ENCODE results near the gene REG4.
"Not testable (repeated sequence)": the region's sequence is repeated elsewhere in the genome, so short reads cannot be mapped to it uniquely, and the experiment has no call there.

REG4 gene

DNA sequence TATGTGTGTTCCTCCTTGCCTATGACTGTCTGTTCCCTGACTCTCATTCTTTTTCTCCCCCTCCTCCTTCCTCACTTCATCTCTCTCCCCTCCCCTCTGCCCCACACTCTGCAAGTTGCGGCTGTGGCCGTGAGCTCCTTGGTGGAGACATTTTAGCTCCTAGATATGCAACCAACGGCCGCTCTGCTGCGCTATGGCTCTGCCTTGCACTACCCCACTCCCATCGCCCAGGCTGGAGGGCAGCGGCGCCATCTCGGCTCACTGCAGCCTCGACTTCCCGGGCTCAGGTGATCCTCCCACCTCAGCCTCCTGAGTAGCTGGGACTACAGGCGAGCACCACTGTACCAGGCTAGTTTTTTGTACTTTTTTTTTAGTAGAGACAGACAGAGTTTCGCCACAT is 5.5 kb downstream of the REG4 start:
- DNase-seq, result no peak

DNA sequence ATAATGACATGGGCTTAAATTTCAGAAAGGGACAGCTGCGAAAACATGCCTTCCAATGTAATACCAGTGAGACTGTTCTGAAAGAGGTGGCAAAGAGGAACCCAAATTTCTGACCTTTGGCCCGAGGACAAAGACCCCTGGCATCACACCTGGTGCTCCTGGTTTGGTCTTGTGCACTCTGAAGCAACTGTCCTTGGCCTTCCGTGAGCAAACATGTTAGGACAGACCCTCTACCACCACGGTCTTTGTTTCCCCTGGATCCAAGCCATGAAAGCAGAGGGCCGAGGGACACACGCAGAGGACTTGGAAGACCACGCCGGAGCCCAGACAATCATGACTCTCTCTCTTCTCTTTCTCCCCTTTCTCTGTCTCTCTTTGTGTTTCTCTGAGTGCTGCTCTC is 6.0 kb downstream of the REG4 start:
- no peak for DNase-seq

DNA sequence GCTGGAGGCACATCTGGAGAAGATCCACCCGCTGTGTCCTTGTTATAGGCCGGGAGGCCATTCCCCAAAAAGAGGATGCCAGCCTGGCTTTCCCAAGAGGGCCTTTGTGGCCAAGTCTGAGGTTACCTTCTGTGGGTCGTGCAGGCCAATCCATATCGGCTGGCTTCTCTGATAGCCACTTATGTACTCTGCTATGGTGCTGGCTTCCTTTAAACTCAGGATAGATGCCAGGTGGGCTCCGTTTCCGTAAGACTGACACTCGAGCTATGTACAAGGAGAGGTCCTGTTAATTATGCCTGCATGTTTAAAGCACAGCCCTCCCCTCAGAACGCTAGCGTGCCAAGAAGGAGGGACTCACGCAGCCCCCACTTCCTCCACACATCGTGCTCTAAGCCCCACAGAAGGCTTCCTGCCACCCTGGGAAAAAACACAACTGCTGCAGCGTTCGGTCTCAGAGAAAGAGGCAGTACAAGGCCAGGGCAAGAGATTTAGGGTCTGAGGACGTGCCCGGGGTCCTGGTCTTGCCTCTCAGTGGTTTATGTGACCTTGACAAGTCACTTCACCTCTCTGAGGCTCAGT is 11.6 kb downstream of the REG4 start:
- no peak for DNase-seq

- DNase-seq, result no peak
Measured at GRCh38 chr1:119799003-119799402, 12.3 kb downstream of the REG4 start.

- no peak for DNase-seq
Measured at GRCh38 chr1:119797606-119798005, 13.7 kb downstream of the REG4 start.

DNA sequence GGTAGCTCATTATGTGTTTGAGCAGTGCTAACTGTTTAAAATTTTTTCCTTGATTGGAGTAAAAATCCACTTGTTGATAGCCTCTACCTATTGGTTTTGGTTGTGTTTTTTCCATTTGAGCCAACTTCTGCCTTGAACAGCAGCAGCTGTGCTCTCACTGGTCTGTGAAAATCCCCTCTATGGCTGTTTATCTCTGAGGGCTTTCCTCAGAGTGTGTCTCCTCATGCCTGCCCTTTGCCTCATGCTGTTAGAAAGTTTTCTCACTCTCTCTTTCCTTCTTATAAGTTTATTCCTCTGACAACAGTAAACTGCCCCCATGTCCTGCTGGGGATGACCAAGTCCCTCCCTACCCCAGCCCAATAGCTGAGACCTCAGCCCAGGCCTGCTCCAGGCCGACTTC is 14.1 kb downstream of the REG4 start:
- DNase-seq, result no peak

DNA sequence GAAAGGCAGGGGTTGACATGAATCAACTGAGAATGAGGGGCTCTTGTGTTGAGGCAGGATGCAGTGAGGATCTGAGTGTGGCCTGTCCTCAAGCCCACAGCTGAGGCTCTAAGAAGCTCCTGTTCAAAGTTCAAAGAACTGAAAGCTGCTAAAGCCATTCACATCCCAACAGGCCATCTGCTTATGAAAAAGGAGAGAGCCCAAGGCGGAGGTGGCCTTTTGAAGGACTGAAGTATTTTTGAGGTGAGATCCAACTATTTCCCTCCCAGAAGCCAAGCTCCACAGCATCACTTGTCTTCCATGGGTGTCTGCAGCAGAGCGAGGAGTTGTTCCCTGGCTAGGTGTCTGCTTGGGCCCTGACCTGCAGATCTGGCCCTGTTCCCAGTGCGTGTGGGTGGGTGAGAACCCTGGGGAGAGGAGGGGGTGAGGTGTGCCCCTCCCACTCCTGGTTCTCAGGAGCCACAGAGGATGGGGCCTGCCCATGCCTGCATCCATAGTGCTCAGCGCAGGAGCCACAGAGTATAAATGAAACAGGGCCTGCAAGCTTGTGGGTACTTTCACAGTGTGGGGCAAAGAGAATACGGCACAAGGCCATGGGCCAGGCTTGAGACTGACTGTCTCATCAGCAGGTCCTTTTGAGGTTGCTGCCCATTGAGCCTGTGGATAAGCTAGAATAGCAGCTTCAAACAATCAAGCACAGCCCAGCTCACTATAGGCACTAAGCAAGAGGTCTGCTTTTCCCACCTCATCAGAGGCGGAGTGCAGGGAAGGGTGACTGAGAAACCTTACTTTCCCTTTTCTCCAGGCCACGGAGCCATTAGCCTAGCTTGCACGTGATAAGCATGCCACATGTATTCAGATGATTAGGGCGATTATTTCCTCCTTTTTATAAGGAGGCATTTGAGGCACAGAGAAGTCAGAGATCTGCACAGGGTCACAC is 15.7 kb downstream of the REG4 start:
- no peak for DNase-seq

GRCh38 chr1:119794876-119795240 is 16.4 kb downstream of the REG4 start:
- DNase-seq, result no peak

GRCh38 chr1:119794230-119794875 is 16.9 kb downstream of the REG4 start:
- DNase-seq, result no peak

DNA sequence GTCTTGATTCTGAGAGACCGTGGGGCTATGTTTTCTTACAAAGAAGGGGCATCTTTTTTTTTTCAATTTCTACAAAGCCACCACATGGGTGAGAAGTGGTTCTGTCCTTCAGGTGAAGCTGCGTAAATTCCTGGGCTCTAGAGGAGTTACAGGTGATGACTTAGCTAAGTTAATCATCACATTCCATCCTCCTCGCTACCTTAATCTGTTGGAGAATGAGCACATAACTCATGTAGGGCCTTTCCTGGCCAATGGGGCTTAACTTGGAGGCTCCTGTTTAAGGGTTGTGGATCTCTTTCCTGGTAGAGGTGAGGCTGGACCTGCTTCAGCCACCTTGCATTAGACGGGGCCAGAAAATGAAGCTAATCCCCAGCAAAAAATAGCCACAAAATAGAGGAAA is 19.9 kb downstream of the REG4 start:
- DNase-seq, result no peak

DNA sequence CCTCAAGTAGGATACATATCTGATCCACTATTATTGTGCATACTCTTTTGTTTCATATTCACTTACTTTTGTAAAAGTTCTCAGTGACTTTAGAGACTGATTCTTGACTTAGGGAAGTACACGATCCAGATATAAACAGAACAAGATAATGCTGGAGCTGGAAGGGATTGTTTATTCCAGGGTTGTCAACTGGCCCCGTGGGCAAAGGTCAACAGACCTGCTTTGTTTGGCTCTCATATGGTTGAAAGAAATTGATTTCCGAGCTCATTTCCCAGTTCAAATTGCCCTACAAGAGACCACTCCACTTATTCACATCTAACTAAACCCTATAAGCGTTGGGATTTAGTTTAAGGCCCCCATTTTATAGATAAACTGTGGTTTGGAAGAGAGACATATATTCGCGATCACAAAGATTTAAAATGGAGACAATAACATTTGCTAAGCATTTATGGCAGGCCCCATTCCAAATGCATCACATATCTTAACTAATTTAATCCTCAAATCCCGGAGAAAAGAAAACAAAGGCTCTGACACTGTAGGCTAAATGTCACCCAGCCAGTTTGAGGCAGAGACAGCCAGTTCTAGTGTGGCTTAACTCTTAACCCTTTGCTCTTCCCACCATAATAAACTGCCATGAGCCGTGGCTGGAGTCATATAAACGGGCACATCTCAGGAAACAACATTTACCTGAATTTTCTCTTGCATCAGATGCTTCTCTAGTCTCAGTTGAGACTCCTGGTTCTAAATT is 20.6 kb downstream of the REG4 start:
- no peak for DNase-seq

DNA sequence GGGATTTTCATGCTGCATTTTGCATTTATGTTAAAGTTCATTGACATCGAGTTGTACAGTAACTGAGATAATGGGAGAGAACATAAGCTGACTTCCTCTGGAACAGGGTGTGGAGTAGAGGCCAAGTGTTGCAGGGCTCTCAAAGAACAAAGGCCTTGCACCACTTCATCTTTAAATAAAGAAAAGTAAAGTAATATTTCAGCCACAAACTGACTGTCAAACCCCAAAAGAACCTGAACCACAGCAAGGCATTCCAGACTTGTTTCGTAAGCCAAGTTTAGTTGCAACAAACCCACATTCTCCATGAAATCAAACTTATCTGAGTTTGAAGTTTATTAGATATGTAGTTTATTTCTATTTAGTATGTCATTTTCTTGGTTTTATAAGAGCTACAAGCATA is 23.5 kb downstream of the REG4 start:
- no peak for DNase-seq

GRCh38 chr1:119786473-119787050 is 24.7 kb downstream of the REG4 start:
- DNase-seq, result not testable (repeated sequence)

DNA sequence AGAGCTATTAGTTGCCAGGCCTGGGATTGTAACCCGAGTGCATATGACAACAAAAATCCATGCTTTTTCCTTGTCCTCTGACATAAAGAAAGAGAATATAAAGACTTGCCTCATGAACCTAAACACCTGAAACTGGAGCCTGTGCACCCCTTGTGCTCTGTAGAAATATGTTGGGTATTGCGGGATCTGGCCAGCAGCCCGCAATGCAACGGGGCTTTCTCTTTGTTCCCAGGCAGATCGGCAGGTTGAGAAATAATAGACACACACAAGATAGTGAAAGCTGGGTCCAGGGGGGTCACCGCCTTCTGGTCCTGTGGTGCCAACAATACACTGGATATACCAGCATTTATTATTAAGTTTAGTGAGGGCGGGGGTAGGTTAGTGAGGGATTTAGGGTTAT is 25.2 kb downstream of the REG4 start:
- not testable (repeated sequence) for DNase-seq

- no peak for DNase-seq
Measured at GRCh38 chr1:119784191-119784781, 27.0 kb downstream of the REG4 start.

DNA sequence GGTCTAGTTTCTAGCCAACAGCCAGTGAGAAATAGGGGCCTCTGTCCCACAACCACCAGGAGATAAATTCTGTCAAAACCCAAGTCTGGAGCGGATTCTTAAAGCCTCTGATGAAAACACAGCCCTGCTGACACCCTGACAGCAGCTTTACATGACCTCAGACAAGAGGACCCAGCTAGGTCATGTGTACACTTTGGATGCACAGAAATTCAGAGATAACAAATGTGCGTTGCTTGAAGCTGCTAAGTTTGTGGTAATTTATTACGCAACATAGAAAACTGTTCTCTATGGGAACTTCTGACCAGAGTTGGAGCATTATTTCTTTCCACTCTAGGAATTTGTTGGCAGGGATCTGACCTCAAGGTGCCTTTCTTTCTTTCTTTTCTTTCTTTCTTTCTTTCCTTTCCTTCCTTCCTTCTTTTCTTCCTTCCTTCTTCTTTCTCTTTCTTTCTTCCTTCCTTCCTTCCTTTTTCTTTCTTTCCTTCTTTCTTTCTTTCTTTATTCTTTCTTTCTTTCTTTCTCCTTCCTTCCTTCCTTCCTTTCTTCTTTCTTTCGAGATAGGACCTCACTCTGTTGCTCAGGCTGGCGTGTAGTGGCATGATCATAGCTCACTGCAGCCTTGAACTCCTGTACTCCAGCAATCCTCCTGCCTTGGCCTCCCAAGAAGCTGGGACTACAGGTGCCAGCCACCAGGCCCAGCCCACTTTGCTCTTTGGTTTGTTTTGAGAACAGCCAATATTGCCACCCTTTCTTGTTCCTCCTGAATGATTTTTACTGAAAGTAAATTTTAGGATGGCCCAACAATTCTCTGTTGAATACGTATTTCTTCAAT is 27.7 kb downstream of the REG4 start:
- no peak for DNase-seq

GRCh38 chr1:119782631-119783325 is 28.5 kb downstream of the REG4 start:
- DNase-seq, result no peak

GRCh38 chr1:119781434-119782210 is 29.6 kb downstream of the REG4 start:
- DNase-seq, result no peak

DNA sequence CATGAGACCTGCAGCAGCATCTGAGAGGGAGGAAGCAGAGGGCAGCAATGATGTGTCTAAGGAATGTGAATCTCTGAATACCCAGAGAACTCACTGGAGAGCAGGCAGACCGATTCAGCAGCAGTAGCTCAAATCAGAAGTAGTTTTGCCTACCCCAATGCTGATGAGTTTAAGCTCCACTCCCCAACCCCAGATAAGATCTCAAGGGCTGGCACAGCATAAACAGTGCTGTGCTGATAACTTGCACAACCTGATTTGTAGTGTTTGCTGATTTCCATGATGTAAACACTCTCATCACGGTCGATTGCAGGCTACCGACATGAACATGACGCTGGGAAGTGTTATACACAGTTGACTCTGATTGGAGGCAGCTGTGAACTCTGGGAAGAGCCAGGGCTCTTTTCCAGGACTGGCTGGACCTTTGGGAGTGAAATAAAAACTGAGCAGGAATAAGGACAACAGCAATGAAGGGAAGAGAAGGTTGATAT is 31.3 kb downstream of the REG4 start:
- DNase-seq, result no peak

Measured in amniotic stem cell (primary cell).